ENCODE results near the gene CSDE1.
A peak's percentile ranks its signal among the peaks of the same experiment; 100 is the strongest.

CSDE1 gene

DNA sequence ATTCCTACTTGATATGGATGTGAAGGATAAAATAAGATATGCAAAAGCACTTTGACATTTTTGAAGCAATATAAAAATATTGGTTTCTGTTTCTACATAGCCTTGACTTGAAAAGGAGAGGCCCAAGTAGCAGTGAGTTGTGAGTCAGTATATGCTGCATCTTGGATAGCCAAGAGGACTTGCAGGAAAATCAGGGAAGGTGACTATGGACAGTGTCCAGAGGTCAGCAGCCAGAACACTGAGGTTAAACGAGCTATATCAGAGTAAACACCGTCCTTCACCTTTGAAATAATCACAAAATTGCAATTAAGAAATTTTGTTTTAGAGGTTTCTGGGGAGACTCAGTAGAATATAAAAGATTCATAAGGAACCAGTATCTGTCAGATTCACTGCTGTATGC lies 55.9 kb downstream of the CSDE1 start:
- DNase-seq (ENCODE audit: low read depth): no peak

DNA sequence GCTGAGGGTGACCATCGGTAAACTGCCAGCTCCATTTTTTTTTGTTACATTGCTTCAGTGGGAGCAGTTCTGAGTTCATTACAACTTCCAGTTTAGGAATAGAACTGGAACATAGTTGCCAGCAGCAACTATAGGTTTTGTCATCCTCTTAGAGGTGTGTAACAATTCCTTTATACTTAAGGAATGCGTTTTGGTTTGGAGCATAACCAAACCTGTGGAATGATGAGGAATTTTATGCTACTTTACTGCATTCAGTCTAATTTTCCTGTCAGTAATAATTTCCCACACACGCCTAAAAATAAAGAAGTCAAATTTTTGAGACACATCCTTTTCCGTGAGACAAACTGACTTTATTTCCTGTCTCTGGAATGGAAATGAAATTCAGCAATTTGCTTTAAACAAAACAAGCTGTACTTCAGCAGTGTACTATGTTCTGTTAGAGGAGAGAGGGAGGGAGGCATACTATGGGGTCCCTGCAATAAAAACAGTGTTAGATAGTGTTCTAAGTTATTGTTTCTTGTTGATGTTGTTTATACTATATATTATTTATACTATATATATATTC lies 57.7 kb downstream of the CSDE1 start:
- no peak for DNase-seq (ENCODE audit: low read depth)

DNA sequence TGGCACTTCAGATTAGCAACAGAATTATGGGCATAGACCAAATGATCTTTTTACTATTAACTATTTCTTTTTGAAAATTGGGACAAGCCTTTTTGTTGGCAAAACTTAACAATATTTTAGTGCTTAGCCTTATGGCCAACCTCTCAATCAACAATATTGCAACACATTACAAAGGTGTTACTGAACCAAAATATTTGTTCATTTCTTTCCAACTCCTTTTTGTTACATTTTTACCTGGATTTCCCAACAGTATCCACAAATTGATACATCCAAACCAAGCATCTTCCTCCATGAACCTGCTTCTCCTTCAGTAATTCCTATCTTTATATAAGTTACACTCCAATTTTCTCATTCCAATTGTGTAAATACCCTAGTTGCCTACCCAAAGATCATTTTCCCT lies 61.0 kb downstream of the CSDE1 start:
- no peak for DNase-seq (ENCODE audit: low read depth)

DNA sequence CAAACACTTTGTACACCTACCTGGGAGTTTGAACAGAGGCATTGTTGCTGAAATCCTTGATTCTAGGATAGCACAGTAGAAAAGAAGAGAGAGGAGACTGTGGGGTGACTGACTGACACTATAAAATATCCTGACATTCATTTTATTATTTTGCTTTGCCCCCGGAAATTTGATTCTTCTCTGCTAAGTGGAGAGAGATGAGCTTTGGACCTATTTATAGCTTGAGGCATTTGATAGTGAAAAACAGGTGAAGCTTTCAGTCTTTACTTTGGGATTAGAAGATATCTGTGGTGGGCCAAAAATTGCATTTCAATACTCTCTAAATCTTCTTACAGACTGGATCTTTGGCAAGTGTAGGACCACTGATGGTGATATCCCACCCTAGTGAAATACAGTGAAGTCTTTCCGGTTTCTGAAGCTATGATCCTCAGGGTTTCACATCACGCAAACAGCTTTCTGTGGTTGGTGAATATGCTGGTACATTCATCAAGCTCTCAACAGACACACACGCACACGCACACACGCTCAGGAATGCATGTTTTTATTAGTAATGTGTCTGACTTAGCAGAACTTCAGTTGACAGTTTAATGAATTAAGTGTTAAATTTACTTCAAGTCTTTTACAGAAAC lies 62.2 kb downstream of the CSDE1 start, which contains the start of gene AMPD1:
TSS of gene AMPD1 (minus strand) at position 117 of the 629 bp plus-strand sequence. CDS start at position 42, 75 bp downstream.
- DNase-seq (ENCODE audit: low read depth): no peak

DNA sequence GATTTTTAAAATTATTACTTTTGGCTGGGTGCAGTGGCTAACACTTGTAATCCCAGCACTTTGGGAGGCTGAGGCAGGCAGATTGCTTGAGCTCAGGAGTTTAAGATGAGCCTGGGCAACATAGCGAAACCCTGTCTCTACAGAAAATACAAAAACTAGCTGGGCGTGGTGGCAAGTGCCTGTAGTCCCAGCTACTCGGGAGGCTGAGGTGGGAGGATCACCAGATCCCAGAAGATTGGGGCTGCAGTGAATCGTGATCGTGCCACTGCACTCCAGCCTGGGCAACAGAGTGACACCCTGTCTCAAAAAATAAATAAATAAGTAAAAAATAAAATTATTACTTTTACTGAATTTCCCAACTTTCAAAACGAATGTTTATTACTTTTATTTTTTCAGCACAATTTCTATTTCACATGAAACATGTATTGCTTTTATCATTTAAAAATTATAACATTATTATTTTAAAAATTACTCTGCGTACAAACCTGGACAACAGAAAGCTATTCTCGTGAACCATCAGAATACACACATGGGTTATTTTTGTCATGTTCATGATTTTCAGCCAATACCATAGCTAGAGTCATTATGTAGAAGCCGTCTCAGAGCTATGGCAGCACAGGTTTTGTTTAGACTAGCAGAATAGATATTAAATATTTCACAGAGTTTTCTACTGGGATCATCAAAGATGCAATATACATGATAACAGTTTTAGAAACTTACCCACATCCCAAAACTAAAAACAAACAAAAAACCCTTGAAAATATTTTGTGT lies 63.1 kb downstream of the CSDE1 start:
- DNase-seq (ENCODE audit: low read depth): no peak

DNA sequence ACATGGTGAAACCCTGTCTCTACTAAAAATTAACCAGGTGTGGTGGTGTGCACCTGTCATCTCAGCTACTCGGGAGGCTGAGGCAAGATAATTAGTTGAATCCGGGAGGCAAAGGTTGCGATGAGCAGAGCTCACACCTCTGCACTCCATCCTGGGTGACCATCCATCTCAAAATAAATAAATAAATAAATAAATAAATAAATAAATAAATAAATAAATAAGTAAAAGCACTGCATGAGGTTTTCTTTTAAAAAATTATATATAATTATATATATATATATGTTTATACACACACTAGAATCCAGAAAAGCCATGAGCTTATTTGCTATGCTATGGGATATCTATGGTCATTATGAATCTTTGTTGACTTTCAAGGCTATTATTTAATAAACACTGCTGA lies 64.8 kb downstream of the CSDE1 start:
- DNase-seq (ENCODE audit: low read depth): no peak

DNA sequence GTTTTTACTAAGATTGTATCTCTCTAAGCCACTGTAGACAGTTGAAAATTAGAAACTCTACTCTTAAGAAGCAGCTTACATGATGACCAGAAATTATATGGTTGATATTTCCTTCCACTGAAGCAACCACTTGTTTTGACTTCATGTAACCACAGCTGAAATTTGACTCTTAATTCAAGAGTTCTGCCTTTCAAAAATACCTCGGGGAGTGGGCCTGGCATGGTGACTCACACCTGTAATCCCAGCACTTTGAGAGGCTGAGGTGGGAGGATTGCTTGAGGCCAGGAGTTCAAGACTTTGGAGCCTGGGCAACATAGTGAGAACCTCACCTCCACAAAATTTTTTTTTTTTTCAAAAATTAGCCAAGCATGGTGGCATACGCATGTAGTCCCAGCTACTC lies 66.7 kb downstream of the CSDE1 start:
- no peak for DNase-seq (ENCODE audit: low read depth)

DNA sequence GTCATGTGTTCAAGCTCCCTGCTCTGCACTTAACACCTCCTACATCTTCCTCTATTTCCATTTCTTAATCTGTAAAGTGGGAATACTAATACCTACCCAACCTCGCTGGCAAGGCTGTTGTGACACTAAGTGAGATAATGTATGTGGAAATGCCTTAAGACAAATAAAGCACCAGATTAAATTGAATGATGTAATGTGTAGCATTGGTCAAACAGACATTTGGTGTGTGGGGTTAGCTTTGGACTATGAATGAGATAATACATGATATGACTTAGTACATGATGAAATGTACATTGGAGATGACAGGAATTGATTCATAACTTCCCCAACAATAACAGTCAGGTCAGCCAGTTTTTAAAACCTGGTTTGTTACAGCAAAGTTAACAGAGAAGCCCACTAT lies 67.6 kb downstream of the CSDE1 start:
- DNase-seq (ENCODE audit: low read depth): no peak

DNA sequence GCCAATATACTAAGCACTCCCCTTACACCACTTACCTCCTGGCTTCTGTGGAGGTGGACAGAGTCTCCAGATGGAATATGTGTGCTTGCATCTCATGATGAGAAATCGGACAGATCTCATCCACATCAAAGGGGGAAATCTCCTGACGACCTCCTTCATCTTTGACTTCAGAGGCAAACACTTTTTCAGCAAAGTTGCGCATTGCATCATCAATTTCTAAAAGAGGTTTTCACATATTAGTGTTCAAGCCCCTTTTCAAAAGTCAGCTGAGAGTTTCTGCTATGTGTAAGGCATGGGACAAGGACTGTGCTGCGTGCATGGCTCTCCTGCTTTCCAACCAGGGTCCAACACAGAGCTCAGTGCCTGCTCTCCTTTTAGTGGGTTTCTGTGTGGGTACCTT lies 69.3 kb downstream of the CSDE1 start:
- no peak for DNase-seq (ENCODE audit: low read depth)

DNA sequence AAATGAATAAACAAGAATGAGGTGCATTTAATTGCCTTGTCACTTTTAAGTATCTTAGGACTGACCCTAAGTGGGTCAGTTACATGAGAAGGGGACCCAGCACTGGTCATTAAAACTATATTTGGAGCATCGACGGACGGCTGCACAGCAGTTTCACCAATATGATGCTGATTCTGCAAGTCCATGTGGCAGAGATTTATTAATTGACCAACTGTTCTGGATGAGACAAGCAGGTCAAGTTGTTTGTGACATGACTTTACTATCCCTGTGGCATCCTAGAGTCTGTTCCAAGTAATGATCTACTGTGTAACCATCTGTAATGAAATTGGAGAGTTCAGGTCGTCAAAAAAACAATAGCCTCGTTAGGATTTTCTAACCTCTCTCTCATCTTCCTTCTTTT lies 71.9 kb downstream of the CSDE1 start:
- no peak for DNase-seq (ENCODE audit: low read depth)

DNA sequence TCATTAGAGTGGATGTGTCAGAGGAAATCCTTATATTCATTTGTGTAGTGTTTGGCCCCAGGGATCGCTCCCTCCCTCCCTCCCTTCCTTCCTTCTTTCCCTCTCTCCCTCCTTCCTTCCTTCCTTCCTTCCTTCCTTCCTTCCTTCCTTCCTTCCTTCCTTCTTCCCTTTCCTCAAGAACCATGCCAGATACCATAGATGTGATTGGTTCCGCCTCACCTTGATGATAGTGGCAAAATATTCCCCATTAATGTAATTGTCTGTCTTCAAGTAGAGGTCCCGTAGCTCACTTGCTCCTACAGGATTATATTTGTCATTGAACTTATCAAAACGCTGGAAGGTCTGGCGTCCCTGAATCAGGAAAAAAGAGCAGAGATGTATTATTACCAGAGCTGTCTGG lies 80.1 kb downstream of the CSDE1 start:
- DNase-seq (ENCODE audit: low read depth): no peak

DNA sequence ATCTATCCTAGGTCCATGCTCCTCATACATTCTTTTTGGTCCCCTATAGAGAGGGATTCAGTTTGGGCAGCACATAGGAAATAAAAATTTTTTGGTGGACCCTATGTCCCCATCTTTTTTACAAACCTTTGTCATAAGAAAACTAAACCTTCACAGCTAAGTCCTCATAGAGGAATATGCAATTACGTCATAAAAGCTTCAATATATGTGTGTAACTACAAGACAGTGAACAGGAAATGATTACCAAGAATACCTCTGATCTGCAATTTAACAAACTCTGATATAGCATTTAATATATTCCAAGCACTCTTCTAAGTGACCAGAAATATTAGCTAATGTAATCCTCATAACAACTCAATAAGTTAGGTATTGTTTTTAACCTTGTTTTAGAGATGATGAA lies 81.7 kb downstream of the CSDE1 start:
- DNase-seq (ENCODE audit: low read depth): no peak

DNA sequence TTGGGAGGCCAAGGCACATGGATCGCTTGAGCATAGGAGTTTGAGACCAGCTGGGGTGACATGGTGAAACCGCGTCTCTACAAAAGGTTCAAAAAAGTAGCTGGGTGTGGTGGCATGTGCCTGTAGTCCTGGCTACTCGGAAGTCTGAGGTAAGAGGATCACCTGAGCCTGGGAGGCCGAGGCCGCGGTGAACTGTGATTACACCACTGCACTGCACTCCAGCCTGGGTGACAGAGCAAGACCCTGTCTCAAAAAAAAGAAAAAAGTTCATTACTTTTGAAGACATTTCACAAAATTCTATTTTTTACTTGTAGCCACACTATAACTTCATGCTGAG lies 85.9 kb downstream of the CSDE1 start:
- DNase-seq (ENCODE audit: low read depth): no peak

DNA sequence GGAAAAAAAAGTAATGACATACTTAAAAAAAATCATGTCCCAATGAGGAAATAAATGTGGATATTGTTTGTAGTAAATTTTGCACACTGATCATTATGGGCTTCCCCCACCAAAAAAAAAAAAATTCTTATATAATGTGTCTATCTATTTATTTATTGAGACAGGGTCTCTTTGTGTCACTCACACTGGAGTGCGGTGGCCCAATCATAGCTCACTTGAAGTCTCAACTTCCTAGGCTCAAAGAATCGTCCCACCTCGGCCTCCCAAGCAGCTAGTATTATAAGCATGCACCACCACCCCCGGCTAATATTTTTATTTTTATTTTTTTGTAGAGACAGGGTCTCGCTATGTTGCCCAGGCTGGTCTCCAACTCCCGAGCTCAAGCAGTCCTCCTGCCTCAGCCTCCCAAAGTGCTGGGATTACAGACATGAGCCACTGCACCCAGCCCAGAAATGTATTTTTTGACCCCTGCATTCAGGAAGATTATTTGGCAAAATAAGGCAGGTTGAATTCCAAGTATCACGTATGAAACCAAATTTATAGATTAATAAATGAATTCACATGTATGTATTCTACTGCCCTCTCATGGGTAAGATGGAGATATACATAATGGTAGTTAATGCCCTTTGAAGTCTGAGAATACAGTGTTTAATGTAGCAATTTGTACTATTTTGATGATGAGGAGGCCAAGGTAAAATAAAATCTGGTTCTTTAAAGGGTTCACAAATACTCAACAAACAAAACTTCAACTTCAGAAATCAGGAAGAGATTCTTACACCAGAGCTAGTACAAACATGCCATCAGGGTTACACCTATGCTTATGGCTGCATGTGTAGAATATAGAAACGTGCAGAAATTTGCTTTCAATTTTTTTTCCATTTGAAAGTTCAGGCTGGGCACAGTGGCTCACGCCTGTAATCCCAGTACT lies 86.5 kb downstream of the CSDE1 start:
- no peak for DNase-seq (ENCODE audit: low read depth)

DNA sequence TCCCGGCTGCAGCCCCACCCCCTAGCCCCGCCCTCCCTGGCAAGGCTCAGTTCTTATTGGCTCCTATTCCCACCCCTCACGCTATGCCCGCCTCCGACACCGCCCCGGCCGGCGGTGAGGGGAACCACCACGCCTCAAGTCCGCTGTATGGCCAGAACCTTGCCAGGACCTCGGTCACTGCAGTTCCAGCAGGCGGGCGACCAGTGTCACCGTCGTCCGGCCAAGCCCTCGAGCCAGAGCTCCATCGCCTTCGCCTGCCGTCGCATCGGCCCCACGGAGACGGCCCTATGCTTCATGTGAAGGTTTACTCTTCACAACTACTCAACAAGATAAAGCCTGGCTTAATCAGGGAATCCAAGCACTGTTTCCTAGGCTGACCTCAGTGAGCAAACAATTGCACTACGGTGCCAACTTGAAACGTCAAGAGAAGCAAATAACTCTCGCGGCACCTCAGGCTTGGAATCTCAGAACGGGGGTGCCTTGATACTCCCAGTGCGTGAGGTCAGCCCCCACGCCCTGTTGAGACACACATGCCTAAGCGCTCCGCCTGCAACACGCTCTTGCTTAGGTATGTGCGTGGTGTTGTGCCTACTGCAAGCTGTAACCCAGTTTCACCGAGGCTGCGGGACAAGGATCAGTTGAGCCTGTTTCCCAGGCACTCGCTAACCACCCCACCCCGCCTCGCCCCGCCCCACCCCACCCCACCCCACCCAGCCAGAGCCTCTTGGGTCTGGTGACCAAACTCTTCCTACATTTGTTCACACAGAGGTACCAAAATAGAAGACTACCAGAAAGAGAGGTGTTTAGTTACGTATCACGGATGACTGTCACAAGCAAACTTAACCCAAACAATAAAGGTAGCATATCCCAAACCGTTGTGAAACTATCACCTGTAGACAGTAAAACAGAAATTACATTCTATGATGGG lies 87.4 kb downstream of the CSDE1 start:
- peak; percentile 84 for DNase-seq (ENCODE audit: low read depth)

DNA sequence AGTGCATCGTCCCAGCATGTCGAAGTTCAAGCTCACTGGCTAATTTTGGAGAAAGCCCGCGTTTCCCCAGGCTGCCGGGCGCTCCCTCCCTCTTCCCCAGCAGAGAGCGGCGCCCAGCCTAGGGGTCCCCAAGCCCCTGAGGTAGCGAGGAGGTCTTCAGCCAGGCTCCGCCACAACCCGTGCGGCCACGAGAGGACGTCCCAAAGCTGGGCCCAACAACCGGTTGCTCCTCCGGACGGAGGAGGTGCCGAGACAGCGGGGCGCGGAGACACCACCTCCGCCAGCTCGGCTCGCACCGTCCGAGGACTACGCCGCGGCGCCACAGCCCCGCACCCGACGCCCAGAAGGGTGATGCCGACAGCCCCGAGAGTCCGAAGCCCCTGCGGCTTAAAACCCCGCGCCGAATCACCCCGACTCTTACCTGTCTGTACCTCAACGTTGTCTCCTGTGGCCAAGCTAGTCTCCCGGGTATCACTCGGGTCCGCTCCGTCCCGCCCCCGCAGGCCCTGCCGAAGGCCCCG lies 88.2 kb downstream of the CSDE1 start, which contains the start of gene DENND2C:
TSS of gene DENND2C (minus strand) at position 488 of the 521 bp plus-strand sequence. CDS start 44,065 bp downstream, outside the sequence.
- no peak for DNase-seq (ENCODE audit: low read depth)

DNA sequence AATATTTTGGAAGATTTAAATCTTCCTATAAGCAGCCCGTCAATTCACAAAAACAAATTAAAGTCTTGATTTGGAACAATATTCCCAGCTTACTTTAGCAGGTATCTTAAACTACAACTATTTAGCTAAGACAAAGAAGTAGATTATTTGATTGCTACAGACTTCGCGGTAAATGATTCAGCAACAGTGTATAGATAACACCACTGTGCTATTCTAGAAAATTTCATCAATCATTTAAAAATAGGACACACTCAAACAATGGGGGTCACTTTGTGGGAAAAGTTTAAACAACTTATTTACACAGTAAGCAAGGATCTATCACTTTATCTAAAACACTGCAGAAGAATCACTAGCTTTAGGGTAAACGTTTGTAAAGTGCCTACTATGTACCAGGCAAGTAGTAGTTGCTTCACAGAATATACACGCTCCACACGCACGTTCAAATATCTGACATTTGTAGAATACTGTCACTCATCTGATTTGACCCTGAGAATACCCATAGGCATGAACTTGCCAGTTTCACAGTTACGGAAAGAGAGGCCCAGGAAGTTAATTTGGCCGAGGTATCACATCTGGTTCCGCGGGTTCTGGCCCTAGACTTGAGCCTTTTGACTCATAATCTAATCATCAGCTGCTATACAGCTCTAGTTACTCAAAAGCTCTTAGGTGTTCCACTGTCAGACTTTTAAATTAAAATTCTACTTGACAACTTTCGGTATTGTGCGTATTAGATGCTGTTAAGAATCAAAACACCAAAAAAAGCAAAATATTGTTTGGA lies 88.8 kb downstream of the CSDE1 start:
- no peak for DNase-seq (ENCODE audit: low read depth)

DNA sequence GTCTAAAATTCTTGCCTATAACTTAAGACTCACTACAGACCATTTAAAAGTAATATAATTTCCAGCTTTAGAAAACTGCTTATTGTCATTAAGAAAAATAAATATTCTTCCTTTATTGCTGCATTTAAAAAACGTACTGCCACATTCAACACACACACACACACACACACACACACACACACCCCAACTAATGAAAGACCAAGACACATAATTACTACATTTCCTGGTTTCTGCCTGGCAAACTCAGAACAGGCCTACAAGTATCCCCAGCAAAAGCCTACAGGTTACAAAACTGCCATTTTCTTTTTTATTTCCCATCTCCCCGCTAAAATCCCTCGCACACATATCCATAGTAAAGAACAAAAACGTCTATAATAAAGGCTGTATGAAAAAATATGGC lies 89.4 kb downstream of the CSDE1 start:
- DNase-seq (ENCODE audit: low read depth): no peak

DNA sequence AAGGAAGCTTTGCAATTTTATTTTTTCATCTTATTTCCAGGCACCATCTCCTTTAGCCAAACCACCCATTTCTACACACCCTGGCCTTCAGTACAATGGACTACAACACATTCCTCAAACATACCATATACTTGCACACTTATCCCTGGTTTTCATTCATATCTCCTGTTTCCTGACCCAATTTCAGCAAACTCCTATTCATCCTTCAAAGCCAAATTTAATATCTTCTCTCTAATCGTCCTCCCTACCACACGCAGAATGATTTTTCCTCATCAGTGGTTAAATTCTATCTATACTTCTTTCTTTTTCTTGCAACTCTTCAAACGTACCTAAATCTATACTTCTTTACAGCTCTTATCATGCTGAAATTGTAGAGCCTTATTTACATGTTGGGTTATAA lies 90.8 kb downstream of the CSDE1 start:
- no peak for DNase-seq (ENCODE audit: low read depth)
